ENCODE data around the gene PNPLA8. TPM values are rescaled to one million over a fixed set of nuclear protein-coding genes. Genes with fewer than 3 reads are reported as not detected.
"Not testable (repeated sequence)": the region's sequence is repeated elsewhere in the genome, so short reads cannot be mapped to it uniquely, and the experiment has no call there.

The PNPLA8 gene
- total and polyA plus RNA-seq, 5 experiments from 2014 or later = 19.7 to 26.5 (median 24.3) TPM

- no peak for DNase-seq
- H3K9me3 Mint-ChIP-seq = no peaks in the 10 kb centered on the region
- H3K27me3 Mint-ChIP-seq = no peaks in the 10 kb centered on the region
- peaks cover 0 to 42% (median 13%) of the 10 kb centered on the region in 3 donors for H3K36me3 Mint-ChIP-seq
- ATAC-seq = no peak
- no peak overlapping the region for H3K4me3 Mint-ChIP-seq
- peak overlapping the region in 3 of 10 donors; percentile 4 to 75 (median 73) for H3K27ac Mint-ChIP-seq
- POLR2A ChIA-PET = interaction anchor here (0.6 to 1.7 kb wide), 2 partner anchors 21 to 36 kb away, joined by 3 to 11 read pairs; partner anchors contain the start of gene NRCAM
- H3K4me1 Mint-ChIP-seq = peaks cover 3 to 10% (median 6%) of the 10 kb centered on the region in 4 donors
These were observed 33.2 kb downstream of the PNPLA8 start for GRCh38 chr7:108492742-108493141.

- POLR2A ChIA-PET = interaction anchor here (1.0 to 1.2 kb wide), 2 partner anchors 9 to 32 kb away, joined by 3 to 5 read pairs; no protein-coding TSS in a partner anchor
- DNase-seq = no peak
- Mint-ChIP-seq H3K4me1 (peaks cover 3 to 8% (median 4%) of the 10 kb centered on the region in 4 donors), H3K27ac (peak overlapping the region in 2 of 10 donors; percentile 18 to 57), H3K36me3 (peaks cover 0 to 36% (median 19%) of the 10 kb centered on the region in 3 donors), H3K9me3 (no peaks in the 10 kb centered on the region), H3K4me3 (no peak overlapping the region), H3K27me3 (no peaks in the 10 kb centered on the region)
- ATAC-seq = no peak
These were observed 37.0 kb downstream of the PNPLA8 start for GRCh38 chr7:108488768-108489538.

- POLR2A ChIA-PET = interaction anchor here (0.7 to 1.5 kb wide), 3 partner anchors 28 to 34 kb away, joined by 3 to 4 read pairs (median 3); partner anchors contain the start of gene NRCAM
- DNase-seq = no peak
- no peaks in the 10 kb centered on the region for H3K9me3 Mint-ChIP-seq
- ATAC-seq = no peak
- H3K4me1 Mint-ChIP-seq = peaks cover 0 to 4% (median 4%) of the 10 kb centered on the region in 4 donors
- H3K27ac Mint-ChIP-seq = no peak overlapping the region
- H3K4me3 Mint-ChIP-seq = no peak overlapping the region
- H3K36me3 Mint-ChIP-seq = peaks cover 0 to 33% (median 24%) of the 10 kb centered on the region in 3 donors
- H3K27me3 Mint-ChIP-seq = no peaks in the 10 kb centered on the region
These were observed 38.3 kb downstream of the PNPLA8 start for GRCh38 chr7:108487646-108488045.

GRCh38 chr7:108486291-108486966 lies 39.5 kb downstream of the PNPLA8 start:
- ATAC-seq = no peak
- POLR2A ChIA-PET = interaction anchor here (0.6 to 1.5 kb wide), 3 partner anchors 16 to 33 kb away, joined by 3 to 4 read pairs (median 3); partner anchors contain the start of gene NRCAM
- no peak overlapping the region for H3K4me3 Mint-ChIP-seq
- H3K9me3 Mint-ChIP-seq = no peaks in the 10 kb centered on the region
- H3K27ac Mint-ChIP-seq = no peak overlapping the region
- peaks cover 0 to 35% (median 31%) of the 10 kb centered on the region in 3 donors for H3K36me3 Mint-ChIP-seq
- DNase-seq = no peak
- no peaks in the 10 kb centered on the region for H3K27me3 Mint-ChIP-seq
- H3K4me1 Mint-ChIP-seq = peaks cover 0 to 4% (median 3%) of the 10 kb centered on the region in 4 donors

- POLR2A ChIA-PET = interaction anchor here (1.2 kb wide), 1 partner anchor 15 kb away, joined by 5 read pairs; no protein-coding TSS in a partner anchor
- peak overlapping the region in 1 of 10 donors; percentile 9 for H3K27ac Mint-ChIP-seq
- H3K4me1 Mint-ChIP-seq = peaks cover 0 to 2% (median 0%) of the 10 kb centered on the region in 4 donors
These were observed 41.8 kb downstream of the PNPLA8 start for GRCh38 chr7:108484137-108484536.

GRCh38 chr7:108480311-108480710 lies 45.6 kb downstream of the PNPLA8 start:
- H3K4me3 Mint-ChIP-seq = no peak overlapping the region
- peaks cover 4 to 42% (median 37%) of the 10 kb centered on the region in 3 donors for H3K36me3 Mint-ChIP-seq
- POLR2A ChIA-PET = interaction anchor here (1.1 to 1.5 kb wide), 2 partner anchors 9 to 12 kb away, joined by 3 read pairs; no protein-coding TSS in a partner anchor
- ATAC-seq (no peak), DNase-seq (no peak)
- H3K4me1 Mint-ChIP-seq = peaks cover 0 to 5% (median under 1%) of the 10 kb centered on the region in 4 donors
- H3K27me3 Mint-ChIP-seq = no peaks in the 10 kb centered on the region
- no peaks in the 10 kb centered on the region for H3K9me3 Mint-ChIP-seq
- H3K27ac Mint-ChIP-seq = no peak overlapping the region

More at GRCh38 chr7:108484137-108484536, 41.8 kb downstream of the PNPLA8 start:
- no peaks in the 10 kb centered on the region for H3K27me3 Mint-ChIP-seq
- no peaks in the 10 kb centered on the region for H3K9me3 Mint-ChIP-seq
- H3K36me3 Mint-ChIP-seq = peaks cover under 1 to 32% (median 28%) of the 10 kb centered on the region in 3 donors
- H3K4me3 Mint-ChIP-seq = no peak overlapping the region
- ATAC-seq (no peak), DNase-seq (no peak)

GRCh38 chr7:108479751-108480150 lies 46.2 kb downstream of the PNPLA8 start:
- H3K27ac Mint-ChIP-seq = no peak overlapping the region
- no peak overlapping the region for H3K4me3 Mint-ChIP-seq
- H3K4me1 Mint-ChIP-seq = peaks cover 0 to 5% (median under 1%) of the 10 kb centered on the region in 4 donors
- DNase-seq (no peak), ATAC-seq (no peak)
- POLR2A ChIA-PET = interaction anchor here (1.5 kb wide), 1 partner anchor 9 kb away, joined by 3 read pairs; no protein-coding TSS in a partner anchor
- peaks cover 4 to 40% (median 37%) of the 10 kb centered on the region in 3 donors for H3K36me3 Mint-ChIP-seq
- H3K9me3 Mint-ChIP-seq = no peaks in the 10 kb centered on the region
- no peaks in the 10 kb centered on the region for H3K27me3 Mint-ChIP-seq

GRCh38 chr7:108479118-108479517 lies 46.8 kb downstream of the PNPLA8 start:
- no peak for ATAC-seq
- POLR2A ChIA-PET = no interaction called here
- Mint-ChIP-seq H3K27ac (no peak overlapping the region), H3K4me3 (no peak overlapping the region), H3K9me3 (no peaks in the 10 kb centered on the region), H3K27me3 (no peaks in the 10 kb centered on the region), H3K36me3 (peaks cover 4 to 37% (median 36%) of the 10 kb centered on the region in 3 donors), H3K4me1 (peaks cover 0 to 5% (median 0%) of the 10 kb centered on the region in 4 donors)
- DNase-seq = no peak

GRCh38 chr7:108468246-108468645 lies 57.7 kb downstream of the PNPLA8 start:
- Mint-ChIP-seq H3K4me3 (no peak overlapping the region), H3K27ac (peak overlapping the region in 4 of 10 donors; percentile 15 to 61 (median 36)), H3K27me3 (no peaks in the 10 kb centered on the region), H3K36me3 (peaks cover 0 to 3% (median 0%) of the 10 kb centered on the region in 3 donors), H3K9me3 (no peaks in the 10 kb centered on the region), H3K4me1 (peaks cover 15 to 50% (median 39%) of the 10 kb centered on the region in 4 donors)
- POLR2A ChIA-PET = interaction anchor here (0.7 to 4.8 kb wide), 4 partner anchors 9 to 600 kb away, joined by 3 to 36 read pairs (median 4); partner anchors contain the start of gene NRCAM
- no peak for ATAC-seq
- DNase-seq = no peak

GRCh38 chr7:108467391-108467790 lies 58.5 kb downstream of the PNPLA8 start:
- Mint-ChIP-seq H3K9me3 (peaks cover 0 to 2% (median 0%) of the 10 kb centered on the region in 9 donors), H3K27ac (peak overlapping the region in 1 of 10 donors; percentile 17), H3K36me3 (peaks cover 0 to 2% (median 0%) of the 10 kb centered on the region in 3 donors), H3K4me1 (peaks cover 17 to 58% (median 47%) of the 10 kb centered on the region in 4 donors), H3K27me3 (peaks cover 0 to 4% (median 0%) of the 10 kb centered on the region in 5 donors), H3K4me3 (no peak overlapping the region)
- POLR2A ChIA-PET = interaction anchor here (0.8 to 4.8 kb wide), 2 partner anchors 8 to 13 kb away, joined by 4 to 36 read pairs; partner anchors contain the start of gene NRCAM
- ATAC-seq (no peak), DNase-seq (no peak)

- POLR2A ChIA-PET = interaction anchor here (4.8 kb wide), 1 partner anchor 12 kb away, joined by 36 read pairs; the partner anchor contains the start of gene NRCAM
- H3K27ac Mint-ChIP-seq = peak overlapping the region in 6 of 10 donors; percentile 15 to 84 (median 58)
- peak overlapping the region in 1 of 10 donors; percentile 28 for H3K4me3 Mint-ChIP-seq
- not testable (repeated sequence) for ATAC-seq, H3K27me3 Mint-ChIP-seq, H3K36me3 Mint-ChIP-seq, H3K9me3 Mint-ChIP-seq, DNase-seq
- H3K4me1 Mint-ChIP-seq = peaks cover 22 to 67% (median 57%) of the 10 kb centered on the region in 4 donors
These were observed 59.6 kb downstream of the PNPLA8 start for GRCh38 chr7:108466322-108466721.

GRCh38 chr7:108464743-108465142 lies 61.2 kb downstream of the PNPLA8 start:
- H3K4me3 Mint-ChIP-seq = peak overlapping the region in 4 of 10 donors; percentile 65 to 82 (median 77)
- H3K9me3 Mint-ChIP-seq = peaks cover 0 to 2% (median 0%) of the 10 kb centered on the region in 9 donors
- H3K27me3 Mint-ChIP-seq = peaks cover 0 to 9% (median 0%) of the 10 kb centered on the region in 5 donors
- ATAC-seq (no peak), DNase-seq (no peak)
- POLR2A ChIA-PET = interaction anchor here (0.6 to 1.9 kb wide), 4 partner anchors 8 to 33 kb away, joined by 3 to 20 read pairs (median 6); partner anchors contain the start of gene NRCAM
- peaks cover 32 to 81% (median 71%) of the 10 kb centered on the region in 4 donors for H3K4me1 Mint-ChIP-seq
- H3K27ac Mint-ChIP-seq = peak overlapping the region in 9 of 10 donors; percentile 90 to 98 (median 95)
- H3K36me3 Mint-ChIP-seq = no peaks in the 10 kb centered on the region
